A673 (cell line): ENCODE measurements around the gene C1orf94.

ENCODE experiments used
- CTCF ChIP-seq: fragments of 300-800, 200-600 bp; sonication (generic); conservative IDR thresholded peaks from 2 replicates; pipeline ENCODE4 v1.5.1; 2017; ENCODE audit warnings: low read depth, mild to moderate bottlenecking, antibody characterized with exemption, low read length, moderate library complexity, mixed read lengths
- EZH2 ChIP-seq: fragments of 200-600 bp; sonication (generic); IDR thresholded peaks from 2 replicates; pipeline ENCODE4 v1.6.1; 2017; ENCODE audit warnings: borderline replicate concordance, low read depth, mild to moderate bottlenecking, mixed read lengths, antibody characterized with exemption, low read length; ENCODE audit not compliant: poor library complexity, severe bottlenecking

GRCh38 chr1:34132161-34132420, 44.6 kb upstream of the C1orf94 start:
- TF ChIP-seq EZH2 (no peak), CTCF (no peak)
